NCI-H1436 treated with DMSO at 0.1 percent for 48 hours (cell line): ENCODE results near the gene KCMF1.

Experiments used
- DNase-seq: peaks from one replicate; lab custom pipeline; 2025; lab: John Stamatoyannopoulos, UW

Gene KCMF1

GRCh38 chr2:85078536-85078935 is 107.6 kb downstream of the KCMF1 start:
- no peak for DNase-seq

- DNase-seq: no peak
Observed at GRCh38 chr2:85083092-85083491, 112.1 kb downstream of the KCMF1 start.

- DNase-seq: no peak
Observed at GRCh38 chr2:85085563-85085962, 114.6 kb downstream of the KCMF1 start.

- no peak for DNase-seq
Observed at GRCh38 chr2:85087541-85087940, 116.6 kb downstream of the KCMF1 start.

- no peak for DNase-seq
Observed at GRCh38 chr2:85088921-85089320, 118.0 kb downstream of the KCMF1 start.

GRCh38 chr2:85089585-85089984 is 118.6 kb downstream of the KCMF1 start:
- no peak for DNase-seq

GRCh38 chr2:85091838-85092237 is 120.9 kb downstream of the KCMF1 start:
- DNase-seq: no peak

- no peak for DNase-seq
Observed at GRCh38 chr2:85095094-85095493, 124.1 kb downstream of the KCMF1 start.

- no peak for DNase-seq
Observed at GRCh38 chr2:85096616-85097015, 125.7 kb downstream of the KCMF1 start.

- DNase-seq: no peak
Observed at GRCh38 chr2:85104228-85104627, 133.3 kb downstream of the KCMF1 start.

GRCh38 chr2:85106489-85107180 is 135.7 kb downstream of the KCMF1 start:
- no peak for DNase-seq
